GM18858 (cell line): ENCODE data around the gene PPP1R9A.

Experiments
- ATAC-seq: cut with Tn5 transposase; IDR thresholded peaks from one replicate; pipeline ENCODE4 v1.9.1; 2021; ENCODE audit not compliant: unreplicated experiment

The PPP1R9A gene

DNA sequence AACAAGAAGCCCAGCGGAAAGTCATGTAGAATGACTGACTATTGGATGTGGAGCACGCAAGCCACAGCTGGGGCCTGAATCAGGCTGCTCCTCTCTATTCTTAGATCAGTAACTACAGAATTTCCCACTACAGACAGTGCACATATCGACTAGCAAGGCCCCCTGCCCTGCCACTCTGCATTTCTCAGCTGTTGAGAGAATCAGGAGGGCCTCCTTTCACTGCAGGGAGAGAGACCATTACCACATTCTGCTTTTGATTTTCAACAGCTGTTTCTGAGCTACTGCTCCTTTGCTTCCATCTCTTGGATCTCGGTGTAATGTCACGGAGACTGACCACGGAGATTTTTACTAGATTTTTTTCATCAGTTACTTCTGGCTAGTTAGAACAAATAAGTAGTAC lies 343.2 kb downstream of the PPP1R9A start:
- ATAC-seq: no peak

DNA sequence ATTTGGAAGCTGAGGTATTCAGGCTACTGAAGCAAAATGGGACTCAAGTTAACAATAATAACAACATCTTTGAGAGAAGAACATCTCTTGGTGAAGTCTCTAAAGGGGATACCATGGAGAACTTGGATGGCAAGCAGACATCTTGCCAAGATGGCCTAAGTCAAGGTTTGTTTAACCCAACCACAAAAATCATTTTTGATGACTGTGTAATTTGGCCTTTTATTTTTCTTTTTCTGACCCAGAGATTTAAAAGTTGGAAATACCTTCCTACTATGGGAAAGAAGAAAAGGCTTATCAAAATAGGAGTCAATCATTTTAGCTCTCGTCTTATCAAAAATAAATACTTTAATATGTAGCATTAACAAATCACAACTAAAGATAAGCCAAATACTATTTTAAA lies 344.6 kb downstream of the PPP1R9A start:
- no peak for ATAC-seq

DNA sequence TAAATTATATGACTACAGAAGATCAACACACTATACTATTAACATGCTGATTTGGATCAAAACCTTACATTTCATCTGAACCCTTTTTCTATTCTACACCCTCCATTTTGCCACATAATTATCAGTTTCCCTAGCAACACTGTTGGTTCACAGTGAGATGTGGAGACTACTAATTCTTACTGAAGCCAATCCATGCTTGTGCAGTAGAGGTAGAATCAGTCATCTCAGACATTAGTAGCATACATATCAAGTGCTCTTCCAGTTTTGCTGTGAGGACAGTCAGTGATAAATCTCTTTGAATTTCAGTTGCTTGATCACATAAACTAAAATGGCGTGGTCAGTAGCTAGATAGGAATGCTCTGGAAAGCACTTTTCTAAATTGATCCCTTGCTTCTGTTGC lies 346.6 kb downstream of the PPP1R9A start:
- ATAC-seq: no peak

DNA sequence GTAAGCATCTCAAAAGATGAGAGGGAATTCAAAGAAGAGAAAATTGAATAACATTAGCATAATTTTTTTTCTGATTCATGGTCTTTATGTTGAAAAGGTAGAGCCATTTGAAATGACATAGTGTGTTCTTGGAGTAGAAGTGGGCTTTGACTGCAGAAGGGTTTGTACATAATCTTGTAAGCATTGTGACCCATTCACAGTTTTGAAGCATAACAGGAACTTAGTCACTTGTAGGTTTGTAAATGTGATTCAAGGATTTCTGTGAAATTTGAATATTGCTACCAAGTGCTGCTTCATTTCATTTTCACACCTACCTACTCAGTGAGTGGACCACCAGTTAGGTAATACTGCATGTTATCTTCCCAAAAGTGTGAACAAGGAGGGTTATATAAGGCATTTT lies 348.3 kb downstream of the PPP1R9A start:
- ATAC-seq: no peak

DNA sequence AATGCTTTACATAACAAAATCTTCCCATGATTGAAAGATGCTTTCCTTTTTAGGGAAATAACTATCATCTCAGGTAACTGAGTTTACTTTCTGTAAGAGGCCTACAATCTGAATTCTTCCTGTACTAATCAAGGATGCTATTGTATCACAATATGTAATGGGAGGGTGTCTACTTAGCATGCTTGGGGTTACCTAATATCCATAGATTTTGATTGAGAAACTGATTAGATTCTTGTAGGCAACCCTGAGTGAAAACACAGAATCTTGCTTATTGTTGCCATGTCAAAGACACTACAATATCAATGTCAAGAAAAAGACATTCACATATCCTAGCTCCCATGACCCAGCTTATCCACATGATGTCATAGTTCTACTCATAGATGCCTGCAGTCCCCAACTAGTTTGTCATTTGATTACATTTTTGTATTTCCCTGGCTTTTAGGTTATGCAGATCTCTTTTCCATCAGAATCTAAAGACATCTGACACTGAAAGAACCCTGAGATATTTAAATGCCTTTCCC lies 354.6 kb downstream of the PPP1R9A start:
- ATAC-seq: no peak

DNA sequence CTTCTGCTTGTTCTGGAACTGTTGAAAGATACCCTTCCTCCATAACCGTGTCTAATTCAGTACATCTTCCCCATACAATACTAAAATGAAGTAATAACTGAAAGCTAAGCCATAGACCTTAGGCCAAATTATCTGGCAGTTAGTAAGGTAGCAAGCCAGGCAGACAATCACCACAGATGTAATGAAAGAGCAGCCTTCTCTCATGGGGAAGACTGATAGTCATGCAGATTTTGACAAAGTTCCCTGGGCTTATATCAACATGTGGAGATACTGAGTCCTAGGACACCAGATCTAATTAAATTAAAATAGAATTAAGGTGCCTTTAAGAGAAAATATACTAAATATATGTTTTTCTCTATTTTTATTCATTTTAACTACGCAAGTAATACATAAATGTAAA lies 355.5 kb downstream of the PPP1R9A start:
- no peak for ATAC-seq

DNA sequence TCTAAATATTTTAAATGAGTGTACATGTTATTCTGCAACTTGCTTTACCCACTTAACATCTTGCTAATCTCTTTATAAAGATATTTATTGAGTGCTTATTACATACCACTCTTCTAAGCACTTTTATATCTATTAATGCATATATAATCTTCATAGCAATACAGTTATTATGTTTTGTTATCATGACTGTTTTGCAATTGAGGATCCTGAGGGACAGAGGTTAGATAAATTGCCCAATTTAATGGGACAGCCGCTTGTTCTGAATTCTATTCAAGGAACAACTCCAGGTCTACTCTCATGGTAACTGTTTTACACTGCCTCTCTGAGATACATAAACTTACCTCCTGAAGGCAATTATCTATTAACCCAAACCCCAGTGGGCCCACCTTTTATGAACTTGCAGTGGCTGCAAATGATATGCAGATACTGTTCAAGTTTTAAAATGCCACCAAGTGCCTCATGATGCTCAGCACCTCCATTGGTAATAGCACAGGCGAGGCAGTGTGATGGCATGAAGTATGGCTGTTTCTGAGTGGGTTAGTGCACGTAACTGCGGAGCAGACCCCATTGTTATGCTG lies 356.5 kb downstream of the PPP1R9A start:
- ATAC-seq: no peak

DNA sequence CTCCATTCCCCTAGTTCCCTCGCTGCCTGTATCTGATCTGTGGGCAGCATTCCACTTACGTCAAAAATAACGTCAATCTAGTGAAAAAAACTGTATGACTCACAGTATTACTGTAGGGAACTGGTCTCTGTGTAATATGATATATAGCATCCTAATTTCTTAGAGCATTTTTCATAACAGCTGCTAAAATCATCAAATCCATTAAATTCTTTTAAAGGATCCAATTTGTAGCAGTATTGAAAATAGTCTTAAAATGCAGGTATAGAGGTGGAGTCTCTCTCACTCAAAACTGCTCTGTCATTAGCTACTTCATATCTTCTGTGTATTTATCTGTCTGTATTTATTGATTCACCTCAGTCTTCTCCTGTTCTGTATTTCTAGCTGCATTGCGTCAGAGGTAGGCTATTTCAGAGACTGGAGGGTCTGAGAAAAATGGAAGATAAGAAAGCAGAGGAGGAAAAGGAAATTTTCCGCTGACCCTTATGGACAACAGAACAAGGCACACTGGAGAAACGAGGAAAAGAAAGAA lies 357.0 kb downstream of the PPP1R9A start:
- no peak for ATAC-seq

DNA sequence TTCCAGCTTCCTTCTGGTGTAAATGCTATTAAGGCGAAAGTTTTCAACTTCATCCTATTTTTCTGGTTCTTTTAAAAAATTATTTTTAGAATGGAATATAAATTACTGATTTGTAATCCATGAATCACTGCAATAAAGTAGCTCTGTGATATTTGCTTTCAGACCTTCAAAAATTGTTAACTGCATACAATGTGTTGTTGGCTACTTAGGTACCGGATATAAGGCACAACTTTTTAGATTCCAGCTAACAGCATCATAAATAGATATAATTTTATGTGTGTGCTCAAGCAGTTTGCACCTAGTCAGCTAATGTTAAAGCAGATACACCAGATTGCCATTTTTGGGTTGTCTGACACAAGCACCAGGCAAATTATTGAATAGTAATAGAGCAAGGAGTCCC lies 358.2 kb downstream of the PPP1R9A start:
- no peak for ATAC-seq

DNA sequence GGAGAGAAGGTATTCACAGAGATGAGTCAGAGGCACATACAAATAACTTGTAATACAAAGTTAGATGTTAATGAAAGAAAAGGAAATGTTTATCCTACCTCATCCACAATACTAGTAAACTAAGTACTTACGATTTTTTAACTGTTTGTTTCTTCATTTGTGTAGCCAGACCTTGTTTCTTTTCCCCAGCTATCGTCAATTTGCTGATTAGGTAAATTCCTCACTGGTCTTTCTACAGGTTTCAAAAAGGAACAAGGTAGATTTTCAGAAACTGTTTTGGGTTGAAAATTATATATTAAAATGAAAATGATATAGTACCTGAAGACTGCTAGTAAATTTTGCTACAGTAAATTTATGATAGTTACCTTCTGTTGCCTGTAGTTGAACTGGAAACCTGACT lies 360.4 kb downstream of the PPP1R9A start:
- no peak for ATAC-seq

DNA sequence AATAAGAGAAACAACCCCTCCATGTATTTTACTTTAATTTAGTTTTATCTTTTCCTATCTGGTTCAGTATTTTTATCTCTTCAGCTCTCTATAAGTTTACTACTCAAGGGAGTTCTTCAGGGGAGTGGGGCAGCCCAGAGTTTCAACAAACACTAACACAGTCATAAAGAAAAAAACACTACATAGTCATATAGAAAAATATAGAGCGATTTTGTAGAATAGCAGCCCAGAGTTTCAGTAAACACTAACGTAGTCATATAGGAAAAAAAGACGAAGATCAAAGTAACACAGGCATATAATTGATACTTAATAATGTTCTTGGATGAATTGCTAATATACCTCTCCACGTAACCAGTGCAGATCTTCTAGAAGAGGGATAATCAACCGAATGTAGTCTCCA lies 362.2 kb downstream of the PPP1R9A start:
- ATAC-seq: no peak

DNA sequence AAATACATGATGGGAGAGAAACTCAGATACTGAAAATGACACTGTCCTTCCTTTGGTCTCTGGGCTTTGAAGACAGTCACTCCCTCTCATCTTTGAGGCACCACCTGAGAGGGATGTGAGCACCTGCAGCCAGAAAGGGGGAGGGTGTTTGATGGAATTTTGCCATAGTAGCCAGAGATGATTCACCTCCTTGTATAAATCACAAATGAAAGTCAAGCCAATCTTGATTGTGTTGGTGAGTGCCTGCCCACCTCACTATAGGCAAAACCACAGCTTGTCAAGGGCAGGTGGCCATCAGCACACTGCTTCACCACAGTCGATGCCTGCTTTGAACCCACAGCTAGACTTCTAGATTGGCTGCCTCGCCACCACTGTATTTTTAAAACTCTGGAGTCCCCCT lies 368.7 kb downstream of the PPP1R9A start:
- no peak for ATAC-seq

DNA sequence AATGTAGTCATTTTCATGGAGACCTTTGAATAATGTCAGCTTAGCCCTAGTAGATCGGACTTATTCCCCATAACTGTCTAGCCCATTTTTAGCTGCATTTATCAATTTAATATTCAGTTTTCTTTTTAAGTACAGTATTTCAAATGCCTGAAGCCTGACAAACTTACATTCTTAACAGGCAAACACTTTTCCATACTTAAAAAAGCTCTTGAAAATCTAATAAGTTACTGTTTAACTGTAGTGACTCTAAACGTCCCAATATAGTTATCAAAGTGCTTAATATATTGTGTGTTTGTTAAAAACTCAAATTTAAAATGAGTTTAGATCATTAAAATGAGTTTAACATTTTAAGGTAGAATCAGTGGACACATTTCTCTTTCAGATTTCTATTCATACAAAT lies 372.0 kb downstream of the PPP1R9A start:
- ATAC-seq: no peak

DNA sequence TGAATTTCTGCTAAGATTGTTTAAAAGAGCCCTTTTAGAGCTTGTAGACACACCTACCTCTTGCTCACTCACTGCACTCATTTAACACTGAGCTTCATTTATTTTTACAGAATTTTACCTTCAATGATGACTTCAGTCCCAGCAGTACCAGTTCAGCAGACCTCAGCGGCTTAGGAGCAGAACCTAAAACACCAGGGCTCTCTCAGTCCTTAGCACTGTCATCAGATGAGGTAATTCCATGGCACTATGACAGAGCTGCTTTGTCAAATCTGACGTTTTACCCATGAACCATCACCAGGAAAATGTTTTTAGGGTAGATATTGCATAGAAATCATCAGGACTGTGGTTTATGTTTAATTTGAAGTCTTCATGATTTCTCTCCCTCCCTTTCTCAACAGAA lies 378.7 kb downstream of the PPP1R9A start:
- ATAC-seq: no peak

DNA sequence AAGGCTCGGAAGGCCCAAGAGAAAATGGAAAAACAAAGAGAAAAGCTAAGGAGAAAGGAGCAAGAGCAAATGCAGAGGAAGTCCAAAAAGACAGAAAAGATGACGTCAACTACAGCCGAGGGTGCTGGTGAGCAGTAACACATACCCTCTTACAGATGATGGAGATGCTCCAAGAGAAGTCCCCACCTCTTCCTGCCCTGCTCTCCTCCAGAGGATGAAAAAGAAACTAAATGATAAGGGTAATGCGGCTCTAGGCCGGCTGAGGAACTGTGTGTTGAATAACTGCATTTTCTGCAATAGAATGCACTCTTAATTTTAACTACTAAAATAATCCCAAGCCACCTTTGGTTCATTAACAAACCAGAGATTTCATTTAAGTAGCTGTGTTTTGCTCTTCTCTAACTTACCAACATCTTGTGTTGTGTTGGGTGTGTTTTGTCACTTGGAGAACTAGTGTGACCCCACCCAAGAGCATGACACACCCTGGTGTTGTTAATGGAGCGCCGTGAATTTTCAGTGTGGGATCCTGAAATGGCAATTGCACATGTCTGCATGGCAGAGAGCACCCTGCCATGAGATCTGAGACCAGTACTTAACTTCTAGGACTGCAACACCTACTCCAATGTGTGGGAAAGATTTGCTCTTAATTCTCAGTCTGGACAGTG lies 382.9 kb downstream of the PPP1R9A start:
- ATAC-seq: no peak

DNA sequence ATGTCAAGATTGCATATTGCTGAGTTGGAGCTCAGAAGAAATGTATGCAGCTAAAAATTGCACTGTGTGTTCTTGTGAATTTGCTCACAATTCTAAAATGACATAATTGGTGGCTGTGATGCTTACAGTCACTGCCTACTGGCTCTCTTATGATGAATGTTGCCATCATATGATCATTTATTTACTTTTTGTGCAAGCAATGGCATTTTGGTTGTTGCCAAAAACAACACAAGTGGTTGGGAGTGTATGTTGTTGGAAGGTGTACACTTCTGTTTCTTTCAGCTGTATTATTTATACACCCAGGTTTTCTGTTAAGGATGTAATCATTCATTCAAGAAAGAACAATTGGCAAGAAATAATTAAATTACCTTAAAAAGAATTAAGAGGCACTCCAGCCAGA lies 388.0 kb downstream of the PPP1R9A start:
- ATAC-seq: no peak

DNA sequence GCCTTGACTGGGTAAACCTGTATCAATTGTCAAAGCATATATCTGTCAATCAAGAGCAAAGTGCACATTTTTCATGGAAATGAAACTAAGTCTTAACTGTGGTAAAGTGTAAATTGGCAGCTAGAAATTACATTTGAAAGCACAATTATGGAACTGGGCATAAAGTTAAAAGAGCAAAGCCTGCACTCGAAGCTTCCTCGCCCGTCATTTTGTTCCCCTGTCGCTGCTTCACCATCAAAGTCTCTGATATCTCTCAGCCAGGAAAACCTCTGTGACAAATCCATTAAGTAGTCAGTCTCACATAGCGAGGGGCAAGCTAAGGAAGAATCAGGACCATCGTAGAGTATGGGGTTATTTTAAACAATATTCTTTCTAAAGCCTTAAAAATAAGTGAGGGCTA lies 389.1 kb downstream of the PPP1R9A start:
- ATAC-seq: no peak

DNA sequence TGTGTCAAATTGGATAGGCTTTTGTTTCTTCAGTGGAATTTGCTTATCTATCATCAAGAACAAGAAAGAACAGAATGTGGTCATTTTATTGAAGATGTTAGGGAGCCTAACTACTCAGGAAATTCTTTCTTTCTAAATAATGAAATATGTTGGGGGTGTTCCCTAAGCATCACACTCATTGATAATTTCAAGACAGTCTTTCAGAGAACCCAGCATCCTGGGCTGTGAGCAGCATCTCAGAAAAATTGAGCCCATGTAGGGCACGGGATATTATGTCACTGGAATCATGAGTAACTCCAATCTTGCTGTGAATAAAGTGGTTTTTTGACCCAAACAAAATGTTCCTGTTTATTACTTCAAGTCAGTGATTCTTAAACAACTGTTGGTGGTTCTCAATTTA lies 389.6 kb downstream of the PPP1R9A start:
- ATAC-seq: no peak

DNA sequence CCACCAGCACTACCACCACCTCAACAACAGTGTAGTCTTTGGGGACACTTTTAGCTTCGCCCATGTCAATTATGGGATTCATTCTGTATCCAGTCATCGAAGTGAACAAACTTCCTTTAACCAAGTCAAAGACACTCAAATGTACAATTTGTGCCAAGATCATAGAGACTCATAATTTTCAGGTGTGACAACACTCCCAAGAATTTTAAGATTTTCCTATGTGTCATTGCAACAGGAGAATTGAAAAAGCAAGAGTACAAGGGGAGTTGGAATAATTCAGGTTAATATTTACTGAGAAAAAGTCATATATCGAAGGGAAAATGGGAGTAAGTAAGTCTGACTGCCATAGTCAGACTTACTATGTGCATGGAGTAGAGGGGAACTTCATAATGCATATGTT lies 390.7 kb downstream of the PPP1R9A start:
- ATAC-seq: no peak

DNA sequence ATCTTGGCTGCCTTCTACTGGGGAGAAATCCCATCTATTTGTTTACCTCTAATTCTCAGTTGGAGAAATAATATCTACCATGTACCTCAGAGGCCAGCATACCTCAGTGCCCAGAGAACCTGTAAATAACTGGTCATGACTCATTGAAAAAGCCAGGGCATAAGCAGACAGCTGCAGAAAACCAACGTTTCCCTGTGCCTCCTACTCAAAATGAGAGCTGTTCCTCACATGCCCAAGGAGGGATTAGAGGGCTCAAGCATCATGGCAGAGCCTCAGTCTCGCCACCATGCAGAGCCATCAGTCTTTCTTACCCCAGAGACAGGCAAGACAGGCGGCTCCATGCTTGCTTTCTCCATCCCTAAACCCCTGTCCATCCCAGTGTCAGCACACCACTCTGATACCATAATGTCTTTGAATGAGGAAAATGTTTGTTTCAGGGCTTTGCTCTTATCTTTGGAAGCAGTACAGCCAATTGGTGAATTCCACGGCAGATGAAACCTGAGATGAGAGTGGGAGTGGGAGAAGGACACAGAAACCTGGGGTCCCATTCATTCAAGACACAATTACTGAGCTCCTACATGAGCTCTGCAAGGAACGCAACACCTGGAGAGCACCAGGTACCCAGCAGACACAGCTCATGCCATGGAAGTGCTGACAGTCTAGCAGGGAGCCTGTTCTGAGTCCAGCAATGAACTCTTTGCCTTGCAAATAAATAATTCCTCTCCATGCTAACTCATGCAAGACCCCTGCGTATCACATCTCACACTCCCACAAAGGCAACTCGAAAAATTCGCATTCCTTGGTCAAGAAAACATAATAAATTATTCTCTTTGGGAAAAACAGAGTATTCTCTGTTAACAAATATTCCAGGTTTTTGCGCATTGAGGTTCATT lies 395.9 kb downstream of the PPP1R9A start:
- no peak for ATAC-seq

DNA sequence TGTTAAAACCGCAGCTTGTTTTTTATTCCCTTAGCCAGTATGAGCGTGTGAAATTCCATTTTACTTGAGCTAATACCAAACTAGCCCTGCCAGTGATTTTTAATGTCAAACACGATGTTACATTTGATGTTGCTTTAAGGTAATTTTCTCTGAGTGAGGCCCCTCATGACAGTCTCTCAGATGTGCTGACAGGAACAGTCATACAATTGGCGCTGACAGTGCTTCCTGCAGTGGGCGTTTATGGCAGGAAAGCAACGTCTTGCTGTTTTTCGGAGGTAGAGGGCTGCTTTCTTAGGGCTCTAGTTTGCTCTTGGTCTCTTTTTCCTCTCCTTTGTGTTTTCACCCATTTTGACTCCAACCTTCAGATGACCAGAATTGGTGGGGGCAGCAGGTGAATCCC lies 397.6 kb downstream of the PPP1R9A start:
- ATAC-seq: no peak

DNA sequence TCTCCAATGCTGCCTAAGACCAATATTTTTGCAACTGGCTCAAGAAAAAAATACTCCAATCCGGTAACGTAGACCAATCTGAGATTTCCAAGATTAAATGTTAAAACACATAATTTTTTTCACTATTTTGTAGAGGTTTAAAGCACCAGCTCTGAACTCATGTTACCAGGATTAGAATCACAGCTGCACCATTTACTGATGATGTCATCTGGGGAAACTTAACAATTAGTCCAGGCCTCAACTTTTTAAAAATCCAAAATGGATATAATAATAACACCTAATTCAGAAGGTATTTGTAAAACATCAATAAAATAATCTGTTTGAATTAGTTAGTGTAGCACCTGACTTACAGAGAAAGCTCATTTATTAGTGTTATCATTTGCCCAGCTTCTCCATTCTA lies 402.6 kb downstream of the PPP1R9A start:
- ATAC-seq: no peak
